Measurements from ENCODE around the gene MTHFD2.
"Not testable (repeated sequence)": the region's sequence is repeated elsewhere in the genome, so short reads cannot be mapped to it uniquely, and the experiment has no call there.

Gene MTHFD2

DNA sequence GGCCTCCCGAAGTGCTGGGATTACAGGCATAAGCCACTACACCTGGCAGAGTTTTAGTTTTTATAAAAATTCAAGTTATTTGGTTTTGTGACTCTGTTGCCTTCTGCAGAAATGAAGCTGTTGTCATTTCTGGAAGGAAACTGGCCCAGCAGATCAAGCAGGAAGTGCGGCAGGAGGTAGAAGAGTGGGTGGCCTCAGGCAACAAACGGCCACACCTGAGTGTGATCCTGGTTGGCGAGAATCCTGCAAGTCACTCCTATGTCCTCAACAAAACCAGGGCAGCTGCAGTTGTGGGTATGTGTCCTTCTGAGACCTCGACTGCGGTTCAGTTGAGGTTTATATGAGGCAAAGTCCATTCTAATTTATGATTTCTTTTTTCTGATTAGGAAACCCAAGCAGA, 7.2 kb downstream of the MTHFD2 start:
- DNase-seq (ENCODE audit: extremely low read depth, low read depth) = no peak

DNA sequence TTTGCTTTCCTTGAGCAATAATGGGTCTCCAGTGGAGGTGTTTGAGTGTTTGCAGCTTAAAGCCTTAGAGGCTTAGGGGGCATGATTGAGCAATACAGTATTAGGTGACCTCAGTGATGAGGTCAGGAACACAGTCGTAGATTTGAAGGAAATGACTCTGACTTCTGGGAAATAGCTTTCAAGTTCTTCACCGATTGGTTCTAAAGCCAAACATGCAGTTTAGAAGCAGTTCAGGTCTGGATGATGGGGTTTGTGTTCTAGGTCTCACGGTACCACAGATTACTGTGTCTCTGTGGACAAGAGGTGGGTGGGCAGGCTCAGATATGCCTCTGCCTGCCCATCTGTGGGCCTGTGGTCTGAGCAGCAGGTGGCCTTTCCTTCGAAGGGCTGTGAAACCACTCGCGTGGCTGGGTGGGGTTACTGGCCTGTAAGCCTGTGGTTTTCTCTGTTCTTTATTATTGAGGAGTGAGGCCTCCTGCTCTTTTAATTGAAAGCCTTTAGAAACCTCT, 7.8 kb downstream of the MTHFD2 start:
- TF ChIP-seq, protein P1, sequence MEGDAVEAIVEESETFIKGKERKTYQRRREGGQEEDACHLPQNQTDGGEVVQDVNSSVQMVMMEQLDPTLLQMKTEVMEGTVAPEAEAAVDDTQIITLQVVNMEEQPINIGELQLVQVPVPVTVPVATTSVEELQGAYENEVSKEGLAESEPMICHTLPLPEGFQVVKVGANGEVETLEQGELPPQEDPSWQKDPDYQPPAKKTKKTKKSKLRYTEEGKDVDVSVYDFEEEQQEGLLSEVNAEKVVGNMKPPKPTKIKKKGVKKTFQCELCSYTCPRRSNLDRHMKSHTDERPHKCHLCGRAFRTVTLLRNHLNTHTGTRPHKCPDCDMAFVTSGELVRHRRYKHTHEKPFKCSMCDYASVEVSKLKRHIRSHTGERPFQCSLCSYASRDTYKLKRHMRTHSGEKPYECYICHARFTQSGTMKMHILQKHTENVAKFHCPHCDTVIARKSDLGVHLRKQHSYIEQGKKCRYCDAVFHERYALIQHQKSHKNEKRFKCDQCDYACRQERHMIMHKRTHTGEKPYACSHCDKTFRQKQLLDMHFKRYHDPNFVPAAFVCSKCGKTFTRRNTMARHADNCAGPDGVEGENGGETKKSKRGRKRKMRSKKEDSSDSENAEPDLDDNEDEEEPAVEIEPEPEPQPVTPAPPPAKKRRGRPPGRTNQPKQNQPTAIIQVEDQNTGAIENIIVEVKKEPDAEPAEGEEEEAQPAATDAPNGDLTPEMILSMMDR (IDR thresholded peaks at IDR 0.05; ENCODE audit: low read depth, low read length) = no peak
- DNase-seq (ENCODE audit: extremely low read depth, low read depth) = no peak

More for the DNA sequence above, 7.2 kb downstream of the MTHFD2 start:
- TF ChIP-seq, protein P1 (IDR thresholded peaks at IDR 0.05; ENCODE audit: low read depth, low read length) = no peak

DNA sequence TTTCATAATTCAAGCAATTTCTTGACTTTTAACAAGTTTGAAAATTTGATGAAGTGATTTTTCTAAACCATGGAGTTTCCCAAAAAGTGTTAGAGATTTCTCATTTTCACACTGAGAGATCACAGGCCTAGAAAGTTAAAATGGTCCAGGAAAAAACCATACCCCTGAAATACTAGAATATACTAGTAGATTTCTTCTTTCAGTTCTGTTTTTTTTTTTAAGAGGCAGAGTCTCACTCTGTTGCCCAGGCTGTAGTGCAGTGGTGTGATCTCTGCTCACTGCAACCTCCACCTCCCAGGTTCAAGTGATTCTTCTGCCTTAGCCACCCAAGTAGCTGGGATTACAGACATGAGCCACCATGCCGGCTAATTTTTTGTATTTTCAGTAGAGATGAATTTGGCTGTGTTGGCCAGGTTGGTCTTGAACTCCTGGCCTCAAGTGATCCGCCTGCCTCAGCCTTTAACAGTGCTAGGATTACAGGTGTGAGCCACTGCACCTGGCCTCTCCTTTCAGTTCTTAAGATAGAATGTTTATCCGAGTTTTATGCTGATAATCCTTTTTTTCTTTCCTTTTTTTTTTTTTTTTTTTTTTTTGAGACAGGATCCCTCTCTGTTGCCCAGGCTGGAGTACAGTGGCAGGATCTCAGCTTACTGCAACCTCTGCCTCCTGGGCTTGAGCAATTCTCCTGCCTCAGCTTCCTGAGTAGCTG, 14.4 kb downstream of the MTHFD2 start:
- TF ChIP-seq, protein P1 (IDR thresholded peaks at IDR 0.05; ENCODE audit: low read depth, low read length) = no peak
- no peak for DNase-seq (ENCODE audit: extremely low read depth, low read depth)

DNA sequence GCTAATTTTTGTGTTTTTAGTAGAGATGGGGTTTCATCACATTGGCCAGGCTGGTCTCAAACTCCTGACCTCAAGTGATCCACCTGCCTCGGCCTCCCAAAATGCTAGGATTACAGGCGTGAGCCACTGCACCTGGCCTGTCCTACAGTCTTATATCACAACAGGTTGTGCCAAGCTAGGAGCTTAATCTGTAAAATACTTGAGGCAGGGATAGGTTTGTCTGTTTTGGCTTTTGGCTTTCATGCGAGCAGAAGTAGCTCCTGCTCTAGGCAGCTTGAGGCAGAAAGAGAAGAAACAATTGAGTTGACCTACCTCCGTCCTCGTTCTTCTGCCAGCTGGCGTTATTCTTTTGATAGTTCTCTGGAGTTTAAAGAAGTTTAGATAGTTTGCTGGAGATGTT, 17.4 kb downstream of the MTHFD2 start:
- DNase-seq (ENCODE audit: extremely low read depth, low read depth) = not testable (repeated sequence)

DNA sequence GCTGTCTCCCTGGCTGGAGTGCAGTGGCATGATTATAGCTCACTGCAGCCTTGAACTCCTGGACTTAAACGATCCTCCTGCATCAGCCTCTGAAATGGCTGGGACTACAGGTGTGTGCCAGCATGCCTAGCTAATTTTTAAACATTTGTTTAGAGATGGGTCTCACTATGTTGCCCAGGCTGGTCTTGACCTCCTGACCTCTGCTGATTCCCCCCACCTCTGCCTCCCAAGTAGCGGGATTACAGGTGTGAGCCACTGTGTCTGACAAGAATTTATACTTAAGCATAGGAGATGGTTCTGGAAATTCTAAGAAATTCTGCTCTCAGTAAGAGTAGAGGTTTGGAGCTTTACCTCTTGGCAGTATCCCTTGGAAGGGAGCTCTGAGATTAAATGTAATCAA, 18.2 kb downstream of the MTHFD2 start:
- no peak for DNase-seq (ENCODE audit: extremely low read depth, low read depth)
- TF ChIP-seq, protein P1 (IDR thresholded peaks at IDR 0.05; ENCODE audit: low read depth, low read length) = no peak

DNA sequence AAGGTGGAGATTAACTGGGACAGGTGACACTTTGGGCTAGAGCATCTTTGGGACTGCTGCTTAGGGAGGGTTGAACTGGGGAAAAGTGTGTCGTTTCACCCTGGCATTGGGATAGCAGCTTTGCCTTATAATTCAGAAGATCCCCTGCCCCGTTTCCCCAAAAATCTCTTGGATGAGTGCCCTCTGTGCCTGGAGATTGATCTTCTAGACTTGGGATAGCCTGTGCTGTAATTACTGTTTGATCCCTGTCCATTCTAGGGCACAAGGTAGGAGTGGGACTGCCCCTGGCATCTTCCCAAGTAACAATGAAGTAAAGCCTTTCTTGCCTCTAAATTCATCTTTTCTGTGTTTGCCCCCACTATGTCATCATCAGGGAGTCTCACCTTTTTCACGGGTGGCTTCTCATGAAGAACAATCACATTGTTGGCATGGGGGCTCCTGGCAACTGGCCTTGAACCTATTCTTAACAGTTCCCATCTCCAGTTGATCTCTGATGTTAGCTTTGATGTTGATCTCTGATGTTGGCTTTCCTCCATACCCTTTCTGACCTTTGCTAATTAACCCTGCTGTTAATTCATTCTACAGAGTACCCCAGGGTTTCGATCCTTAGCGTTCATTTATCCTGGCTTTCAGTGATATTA, 21.6 kb downstream of the MTHFD2 start:
- no peak for DNase-seq (ENCODE audit: extremely low read depth, low read depth)
- TF ChIP-seq, protein P1 (IDR thresholded peaks at IDR 0.05; ENCODE audit: low read depth, low read length) = no peak

DNA sequence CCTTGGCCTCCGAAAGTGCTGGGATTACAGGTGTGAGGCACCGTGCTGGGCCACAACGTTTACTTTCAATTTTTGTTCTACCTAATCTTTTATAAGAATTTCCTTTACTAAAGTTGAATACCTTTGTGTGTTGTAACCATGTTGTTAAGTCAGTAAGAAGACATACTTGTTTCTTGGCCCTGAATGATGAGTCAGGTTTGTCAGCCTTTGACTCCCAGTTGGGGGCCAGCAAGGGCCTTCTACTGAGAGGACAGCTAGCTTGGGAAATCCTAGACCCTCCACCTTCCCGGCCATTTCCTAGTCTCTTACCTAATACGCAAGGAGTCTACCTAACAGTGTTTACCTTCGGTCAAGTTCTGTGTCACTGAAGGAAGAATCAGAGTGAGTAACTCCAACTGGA, 22.7 kb downstream of the MTHFD2 start:
- TF ChIP-seq, protein P1 (IDR thresholded peaks at IDR 0.05; ENCODE audit: low read depth, low read length) = no peak
- DNase-seq (ENCODE audit: extremely low read depth, low read depth) = no peak

Data from AG09319 (cell line).